ENCODE results near the gene ATP6AP1. TPM values are rescaled to one million over a fixed set of nuclear protein-coding genes. Genes with fewer than 3 reads are reported as not detected.

Gene ATP6AP1
- total and polyA plus RNA-seq, 2 donors (not counting 3 experiments of a cell fraction or from before 2014, with no cell fraction given): 145 to 322 TPM

DNA sequence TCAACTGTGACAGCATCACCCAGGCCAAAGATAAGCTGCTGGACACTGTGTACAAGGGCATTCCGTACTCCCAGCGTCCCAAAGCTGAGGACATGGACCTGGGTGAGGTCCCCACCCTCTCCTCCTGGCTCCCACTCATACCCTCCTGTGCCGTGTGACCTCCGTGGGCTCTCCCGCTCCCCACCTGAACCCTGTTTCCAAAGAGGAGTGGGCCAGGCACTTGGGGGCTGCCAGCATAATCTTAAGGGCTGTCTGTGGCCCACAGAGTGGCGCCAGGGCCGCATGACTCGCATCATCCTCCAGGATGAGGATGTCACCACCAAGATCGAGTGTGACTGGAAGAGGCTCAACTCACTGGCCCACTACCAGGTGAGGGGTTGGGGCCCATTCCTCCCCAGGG is 40.6 kb downstream of the ATP6AP1 start:
- no peaks in the 10 kb centered on the region for H3K9me1 ChIP-seq (replicated peaks; ENCODE audit: control insufficient read depth, extremely low read depth, insufficient read depth, low read length)
- no peak overlapping the region for H3K9ac ChIP-seq (replicated peaks; ENCODE audit: extremely low read depth, insufficient read depth, low read length)
- peaks cover 0 to 46% of the 10 kb centered on the region in 2 experiments for H3K36me3 ChIP-seq (ENCODE audit: control insufficient read depth in 2 of 2, extremely low read depth in 1 of 2, insufficient read depth in 2 of 2, low read length in 2 of 2)
- CTCF ChIA-PET: no interaction called here
- BruUV-seq (replicated peaks): no TSS peak
- H3K4me3 ChIP-seq (replicated peaks in 1 of 3; ENCODE audit: insufficient read depth in 1 of 3, low read depth in 1 of 3, low read length in 3 of 3): no peak overlapping the region
- DNase-seq (ENCODE audit: low read depth, low spot score) (no peak), FAIRE-seq (no peak)
- no peaks in the 10 kb centered on the region for H3K9me3 ChIP-seq (replicated peaks; ENCODE audit: control insufficient read depth, insufficient read depth, low read length)
- intact Hi-C loops (cut with micrococcal nuclease) (no loop called here), dilution Hi-C loops (cut with MboI; ENCODE audit: extremely low pct_ligation_motif_present, low sequenced_read_pairs) (no loop called here)
- H3K27me3 ChIP-seq (ENCODE audit: control insufficient read depth in 2 of 2, insufficient read depth in 2 of 2, low read length in 2 of 2): no peaks in the 10 kb centered on the region
- H3K27ac ChIP-seq (ENCODE audit: insufficient read depth, low read depth, low read length): no peak overlapping the region
- H3K4me1 ChIP-seq (ENCODE audit: control insufficient read depth, extremely low read depth, insufficient read depth, low read length): no peaks in the 10 kb centered on the region
- TF ChIP-seq, protein P1, sequence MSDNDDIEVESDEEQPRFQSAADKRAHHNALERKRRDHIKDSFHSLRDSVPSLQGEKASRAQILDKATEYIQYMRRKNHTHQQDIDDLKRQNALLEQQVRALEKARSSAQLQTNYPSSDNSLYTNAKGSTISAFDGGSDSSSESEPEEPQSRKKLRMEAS (IDR thresholded peaks at IDR 0.05; ENCODE audit: insufficient read depth, insufficient read length): no peak
- TF ChIP-seq FOS (IDR thresholded peaks at IDR 0.05; ENCODE audit: borderline replicate concordance, insufficient read depth, low read length) (no peak), MYC (IDR thresholded peaks at IDR 0.05; ENCODE audit: low read depth, low read length) (no peak)
- POLR2A ChIA-PET: no interaction called here
- H3K79me2 ChIP-seq (ENCODE audit: control insufficient read depth, insufficient read depth, low read length): no peaks in the 10 kb centered on the region
- no peak overlapping the region for H3K4me2 ChIP-seq (ENCODE audit: insufficient read depth, low read length)
- H4K20me1 ChIP-seq (replicated peaks; ENCODE audit: control insufficient read depth, extremely low read depth, insufficient read depth, low read length): no peaks in the 10 kb centered on the region
- no peak overlapping the region for H2AFZ ChIP-seq (ENCODE audit: low read depth, low read length)

- no peak for TF ChIP-seq FOS (IDR thresholded peaks at IDR 0.05; ENCODE audit: borderline replicate concordance, insufficient read depth, low read length)
- TF ChIP-seq GATA2 (IDR thresholded peaks at IDR 0.05; ENCODE audit: insufficient read depth, insufficient read length, low read depth, low read length): no peak
- TF ChIP-seq MYC (IDR thresholded peaks at IDR 0.05; ENCODE audit: low read depth, low read length): no peak
- TF ChIP-seq POLR2A (IDR thresholded peaks at IDR 0.05; ENCODE audit: low read depth, low read length): no peak
- TF ChIP-seq, protein P1 (IDR thresholded peaks at IDR 0.05; ENCODE audit: insufficient read depth, insufficient read length): no peak
- TF ChIP-seq POLR2AphosphoS5 (IDR thresholded peaks at IDR 0.05; ENCODE audit: insufficient read depth, low read depth, low read length): no peak
- TF ChIP-seq JUN (IDR thresholded peaks at IDR 0.05; ENCODE audit: borderline replicate concordance, insufficient read depth, insufficient read length, low read depth): no peak
- TF ChIP-seq CTCF (IDR thresholded peaks at IDR 0.05; ENCODE audit: extremely low read depth in 1 of 2, insufficient read depth in 1 of 2, low read depth in 1 of 2, low read length in 2 of 2): no peak
- no peak for TF ChIP-seq EZH2 (IDR thresholded peaks at IDR 0.05; ENCODE audit: borderline replicate concordance, low read depth, low read length, severe bottlenecking)
- CTCF ChIA-PET: no interaction called here
- dilution Hi-C loops (cut with MboI; ENCODE audit: extremely low pct_ligation_motif_present, low sequenced_read_pairs) (no loop called here), intact Hi-C loops (cut with micrococcal nuclease) (no loop called here)
- Histone ChIP-seq H3K79me2 (ENCODE audit: control insufficient read depth, insufficient read depth, low read length) (no peaks in the 10 kb centered on the region), H3K9ac (replicated peaks; ENCODE audit: extremely low read depth, insufficient read depth, low read length) (no peak overlapping the region), H4K20me1 (replicated peaks; ENCODE audit: control insufficient read depth, extremely low read depth, insufficient read depth, low read length) (no peaks in the 10 kb centered on the region), H2AFZ (ENCODE audit: low read depth, low read length) (no peak overlapping the region), H3K4me2 (ENCODE audit: insufficient read depth, low read length) (no peak overlapping the region), H3K4me3 (replicated peaks in 1 of 3; ENCODE audit: insufficient read depth in 1 of 3, low read depth in 1 of 3, low read length in 3 of 3) (no peak overlapping the region), H3K27ac (ENCODE audit: insufficient read depth, low read depth, low read length) (no peak overlapping the region), H3K36me3 (ENCODE audit: control insufficient read depth in 2 of 2, extremely low read depth in 1 of 2, insufficient read depth in 2 of 2, low read length in 2 of 2) (peaks cover 0 to 44% of the 10 kb centered on the region in 2 experiments), H3K9me1 (replicated peaks; ENCODE audit: control insufficient read depth, extremely low read depth, insufficient read depth, low read length) (no peaks in the 10 kb centered on the region), H3K9me3 (replicated peaks; ENCODE audit: control insufficient read depth, insufficient read depth, low read length) (no peaks in the 10 kb centered on the region), H3K4me1 (ENCODE audit: control insufficient read depth, extremely low read depth, insufficient read depth, low read length) (no peaks in the 10 kb centered on the region), H3K27me3 (ENCODE audit: control insufficient read depth in 2 of 2, insufficient read depth in 2 of 2, low read length in 2 of 2) (no peaks in the 10 kb centered on the region)
- POLR2A ChIA-PET: no interaction called here
- no TSS peak for BruUV-seq (replicated peaks)
- no peak for FAIRE-seq
- no peak for DNase-seq (ENCODE audit: low read depth, low spot score)
These were observed 41.4 kb downstream of the ATP6AP1 start for GRCh38 chrX:154469880-154470279.
